GM18520 (cell line): ENCODE data around the gene RPL38.

Experiments
- ATAC-seq: cut with Tn5 transposase; IDR thresholded peaks from one replicate; pipeline ENCODE4 v1.9.1; 2021; ENCODE audit not compliant: unreplicated experiment

RPL38 gene

DNA sequence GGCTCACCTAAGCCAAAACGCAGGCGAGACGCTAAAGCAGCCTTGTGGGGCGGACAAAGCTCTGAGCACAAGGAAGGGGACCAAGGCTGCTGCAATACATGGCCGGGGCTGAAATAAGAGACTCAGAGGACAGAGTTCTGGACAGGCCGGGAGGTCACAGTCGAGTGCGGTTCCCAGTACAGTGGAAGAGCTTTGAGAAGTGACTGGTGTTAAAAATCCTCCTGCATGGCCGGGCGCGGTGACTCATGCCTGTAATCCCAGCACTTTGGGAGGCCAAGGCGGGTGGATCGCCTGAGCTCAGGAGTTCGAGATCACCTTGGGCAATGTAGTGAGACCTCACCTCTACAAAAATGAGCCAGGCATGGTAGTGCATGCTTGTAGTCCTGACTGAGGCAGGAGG is 20.4 kb downstream of the RPL38 start:
- no peak for ATAC-seq

DNA sequence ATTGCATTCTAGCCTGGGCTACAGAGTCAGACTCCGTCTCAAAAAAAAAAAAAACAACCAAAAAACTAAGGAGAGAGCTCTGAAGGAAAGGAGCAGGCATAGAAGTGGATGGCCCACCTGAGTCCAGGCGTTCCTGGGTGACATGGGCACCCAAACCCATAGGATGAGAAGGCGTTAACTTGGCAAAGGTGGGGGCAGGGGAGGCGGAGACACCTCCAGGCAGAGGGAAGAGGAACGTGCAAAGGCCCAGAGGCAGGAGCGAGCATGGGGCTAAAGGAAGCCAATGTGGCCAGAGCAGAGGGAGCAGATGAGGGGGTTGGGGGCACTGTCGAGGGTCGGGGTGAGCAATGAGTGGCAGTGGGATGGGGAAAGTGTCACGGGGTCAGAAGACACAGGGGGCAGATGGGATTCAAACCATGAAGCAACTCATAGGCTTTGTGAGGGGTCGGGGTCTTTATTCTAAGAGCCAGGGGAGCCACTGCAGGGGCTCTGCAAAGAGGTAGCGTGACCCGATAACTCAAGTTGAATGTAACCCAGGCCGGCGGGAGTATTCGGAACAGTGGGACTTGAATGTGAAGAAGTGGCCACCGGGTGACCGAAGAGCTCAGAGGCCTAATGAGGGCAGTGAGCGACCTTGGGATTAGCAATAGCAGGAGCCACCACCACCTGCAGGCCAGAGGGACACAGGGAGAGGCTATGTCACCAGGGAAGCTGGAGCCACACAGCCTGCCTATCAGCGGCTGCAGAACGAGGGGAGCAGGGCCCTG is 21.7 kb downstream of the RPL38 start:
- no peak for ATAC-seq

GRCh38 chr17:74226252-74226651 is 22.8 kb downstream of the RPL38 start:
- no peak for ATAC-seq

GRCh38 chr17:74227271-74228080 is 24.0 kb downstream of the RPL38 start:
- ATAC-seq, result no peak

- no peak for ATAC-seq
Measured at GRCh38 chr17:74228306-74228978, 25.0 kb downstream of the RPL38 start.

DNA sequence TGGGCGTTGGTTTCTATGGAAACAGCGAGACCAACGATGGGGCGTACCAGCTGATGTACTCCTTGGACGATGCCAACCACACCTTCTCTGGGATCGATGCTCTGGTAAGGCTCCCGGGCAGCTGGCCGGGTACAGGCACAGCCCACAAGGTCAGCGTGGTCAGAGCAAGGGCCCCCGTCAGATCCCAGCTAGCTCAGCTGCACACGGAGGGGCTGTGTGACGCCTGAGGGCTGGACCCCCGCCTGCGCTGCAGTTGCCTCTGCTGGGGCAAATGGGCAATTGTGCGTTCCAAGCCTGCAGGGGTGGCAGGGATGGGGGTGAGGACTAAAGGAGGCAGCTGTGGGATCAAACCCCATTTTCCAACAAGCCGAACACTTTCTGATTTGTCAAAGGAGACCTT is 27.4 kb downstream of the RPL38 start:
- ATAC-seq, result no peak

- ATAC-seq, result no peak
Measured at GRCh38 chr17:74231928-74232907, 28.7 kb downstream of the RPL38 start.

DNA sequence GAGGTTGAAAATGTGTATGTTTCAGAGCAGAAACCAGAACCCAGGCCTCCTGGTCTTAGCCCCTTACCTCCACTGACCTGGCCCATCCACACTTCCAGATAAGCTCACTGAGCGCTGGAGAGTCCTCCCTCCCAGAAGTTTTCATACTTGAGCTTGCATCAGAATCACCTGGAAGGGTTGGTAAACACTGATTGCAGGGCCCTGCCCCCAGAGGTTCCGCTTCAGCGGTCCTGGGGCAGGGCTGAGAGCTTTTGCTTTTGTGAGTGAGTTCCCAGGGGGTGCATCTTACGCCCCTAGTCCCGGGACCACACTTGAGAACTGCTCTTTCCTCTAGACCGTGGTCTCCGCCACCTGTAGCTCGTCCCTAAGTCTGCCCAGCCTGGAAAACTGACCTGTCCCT is 30.5 kb downstream of the RPL38 start:
- ATAC-seq, result no peak

GRCh38 chr17:74234486-74234885 is 31.0 kb downstream of the RPL38 start:
- no peak for ATAC-seq

DNA sequence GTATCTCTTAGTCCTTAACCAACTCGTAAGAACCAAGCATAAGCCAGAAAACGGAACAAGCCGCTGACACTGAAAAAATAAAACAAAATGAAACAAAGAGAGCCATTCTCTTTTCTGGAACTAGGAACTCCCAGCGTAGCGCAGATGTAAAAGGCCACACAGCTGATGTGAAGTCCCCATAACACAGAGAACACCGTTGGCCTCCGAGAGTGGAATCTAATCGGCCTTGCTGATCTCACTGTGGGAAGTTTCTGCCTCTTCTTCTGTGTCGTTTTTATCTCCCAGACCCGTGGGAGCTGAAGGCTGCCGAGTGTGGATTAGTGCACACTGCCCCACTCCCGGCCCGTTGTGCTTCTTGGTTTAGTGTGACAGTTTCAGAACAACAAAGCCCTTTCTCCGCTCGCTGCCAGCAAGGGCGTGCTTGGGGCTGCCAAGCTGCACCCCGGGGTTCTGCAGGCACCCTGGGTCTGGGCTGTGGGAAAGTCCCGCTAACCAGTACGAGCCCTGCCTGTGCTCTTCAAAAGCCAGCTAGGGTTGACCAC is 31.6 kb downstream of the RPL38 start:
- no peak for ATAC-seq

DNA sequence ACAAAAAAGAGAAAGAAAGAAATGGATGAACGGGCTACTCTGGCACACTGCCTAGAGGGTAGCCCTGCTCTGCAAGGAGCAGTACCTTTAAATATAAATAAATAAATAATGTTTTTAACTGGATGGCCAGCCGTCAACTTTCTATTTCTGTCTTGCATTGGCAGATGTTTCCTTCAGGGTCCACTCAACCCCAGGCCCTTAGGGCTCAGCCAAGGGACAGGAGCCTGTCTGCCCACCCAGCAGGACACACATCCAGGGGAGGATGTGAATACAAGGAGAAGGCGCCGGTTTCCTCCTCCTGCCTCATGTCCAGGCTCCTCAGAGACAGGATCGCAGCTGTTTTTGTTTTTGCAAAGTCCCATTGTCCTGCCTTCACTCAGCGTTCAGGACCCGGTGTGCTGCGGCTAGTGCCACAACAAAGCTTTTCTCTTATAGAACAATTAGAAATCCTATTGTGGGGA is 32.5 kb downstream of the RPL38 start:
- ATAC-seq, result no peak

DNA sequence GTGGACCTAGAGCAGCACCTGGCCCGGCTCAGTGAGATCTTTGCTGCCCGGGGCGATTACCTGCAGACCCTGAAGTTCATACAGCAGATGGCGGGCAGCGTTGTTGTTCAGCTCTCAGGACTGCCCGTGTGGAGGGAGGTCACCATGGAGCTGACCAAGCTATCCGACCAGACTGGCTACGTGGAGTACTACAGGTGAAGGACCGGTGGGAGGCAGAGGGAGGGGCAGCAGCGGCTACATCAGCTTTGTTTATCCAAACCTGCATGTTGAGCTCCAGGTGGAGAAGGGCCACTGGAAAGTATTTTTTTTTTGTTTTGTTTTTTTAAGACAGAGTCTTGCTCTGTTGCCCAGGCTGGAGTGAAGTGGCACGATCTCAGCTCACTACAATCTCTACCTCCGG is 33.8 kb downstream of the RPL38 start:
- ATAC-seq, result no peak

DNA sequence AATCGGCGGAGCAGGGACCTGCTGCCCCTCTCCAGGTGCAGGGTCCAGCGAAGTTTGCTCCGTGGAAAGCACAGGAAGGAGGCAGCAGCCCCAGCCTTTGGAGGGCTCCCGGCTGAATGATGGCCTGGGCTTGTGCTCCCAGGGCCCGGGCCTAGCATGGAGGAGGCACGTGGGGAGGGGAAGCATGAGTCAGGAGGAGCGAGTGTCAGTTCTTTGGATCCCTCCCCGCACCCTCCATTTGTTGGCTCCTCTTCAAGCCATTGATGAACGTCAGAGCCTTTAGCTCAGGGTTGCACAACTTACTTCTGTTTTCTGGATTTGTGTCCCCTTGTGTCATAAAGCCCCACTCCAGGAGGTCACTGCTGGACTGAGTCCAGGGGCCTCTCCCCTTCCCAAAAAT is 35.7 kb downstream of the RPL38 start:
- ATAC-seq, result no peak

DNA sequence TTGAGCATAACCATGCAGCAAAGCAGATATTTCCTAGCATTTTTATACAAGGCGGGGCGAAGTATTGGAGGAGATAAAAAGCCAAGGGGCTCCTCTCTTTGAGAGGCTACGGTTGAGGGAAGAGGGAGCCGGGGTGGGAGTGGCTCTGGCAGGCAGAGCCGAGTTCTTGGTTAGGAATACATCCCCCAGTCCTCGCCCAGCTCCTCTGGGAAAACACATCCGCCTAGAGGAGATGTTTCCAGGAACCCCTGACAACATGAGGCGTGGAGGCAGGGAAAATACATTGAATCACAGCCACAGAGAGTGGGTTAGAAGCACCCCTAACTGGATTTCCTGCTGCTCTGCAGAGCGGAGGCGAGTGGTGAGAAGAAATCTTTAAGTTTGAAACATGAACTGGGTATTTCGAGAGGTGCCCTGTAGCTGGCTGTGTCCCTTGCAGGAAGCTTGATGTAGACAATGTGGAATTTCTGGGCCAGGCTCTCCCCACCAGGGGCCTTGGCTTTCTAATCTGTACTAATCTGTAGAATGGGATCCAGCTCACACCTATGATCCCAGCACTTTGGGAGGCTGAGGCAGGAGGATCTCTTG is 37.2 kb downstream of the RPL38 start:
- ATAC-seq, result no peak

GRCh38 chr17:74241431-74241830 is 38.0 kb downstream of the RPL38 start:
- no peak for ATAC-seq

DNA sequence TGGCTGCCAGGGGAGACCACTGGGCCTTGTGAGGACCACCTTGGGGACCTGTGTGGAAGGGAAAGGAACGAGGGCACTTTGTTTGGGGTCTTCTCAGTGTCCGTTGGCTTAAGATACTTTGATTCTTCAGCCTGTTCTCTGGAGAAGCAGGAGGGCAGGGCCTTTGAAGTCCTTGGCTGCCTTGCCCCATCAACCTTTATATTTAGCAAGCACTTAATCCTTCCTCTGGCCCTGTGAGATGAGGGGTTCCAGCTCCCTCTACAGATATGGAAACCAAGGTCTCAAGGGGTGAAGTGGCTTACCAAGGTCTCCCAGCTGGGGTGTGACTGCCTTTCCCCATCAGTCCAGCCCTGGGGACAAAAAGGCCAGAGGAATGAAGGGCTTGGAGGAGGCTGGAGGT is 38.4 kb downstream of the RPL38 start:
- ATAC-seq, result no peak

GRCh38 chr17:74243013-74243755 is 39.7 kb downstream of the RPL38 start:
- ATAC-seq, result no peak

- no peak for ATAC-seq
Measured at GRCh38 chr17:74244128-74244527, 40.6 kb downstream of the RPL38 start.

DNA sequence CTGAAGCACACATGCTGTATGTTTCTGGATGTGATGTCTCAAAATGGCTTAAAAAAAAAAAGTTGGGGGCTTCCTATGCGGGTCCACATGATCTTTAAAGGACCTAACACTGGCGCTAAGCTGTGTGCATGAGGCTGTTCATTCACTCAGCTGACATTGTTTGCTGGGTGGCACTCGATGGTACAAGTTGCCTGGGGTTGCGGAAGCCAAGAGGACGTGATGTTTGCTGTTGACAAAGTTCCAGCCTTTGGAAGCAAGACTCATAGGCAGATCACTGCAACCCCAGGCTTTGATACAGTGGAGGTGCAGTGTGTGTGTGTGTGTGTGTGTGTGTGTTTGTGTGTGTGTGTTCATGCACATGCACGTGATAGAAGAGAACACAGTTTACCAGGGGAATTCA is 41.1 kb downstream of the RPL38 start:
- no peak for ATAC-seq
